ENCODE measurements around the gene TXLNG.

The TXLNG gene

DNA sequence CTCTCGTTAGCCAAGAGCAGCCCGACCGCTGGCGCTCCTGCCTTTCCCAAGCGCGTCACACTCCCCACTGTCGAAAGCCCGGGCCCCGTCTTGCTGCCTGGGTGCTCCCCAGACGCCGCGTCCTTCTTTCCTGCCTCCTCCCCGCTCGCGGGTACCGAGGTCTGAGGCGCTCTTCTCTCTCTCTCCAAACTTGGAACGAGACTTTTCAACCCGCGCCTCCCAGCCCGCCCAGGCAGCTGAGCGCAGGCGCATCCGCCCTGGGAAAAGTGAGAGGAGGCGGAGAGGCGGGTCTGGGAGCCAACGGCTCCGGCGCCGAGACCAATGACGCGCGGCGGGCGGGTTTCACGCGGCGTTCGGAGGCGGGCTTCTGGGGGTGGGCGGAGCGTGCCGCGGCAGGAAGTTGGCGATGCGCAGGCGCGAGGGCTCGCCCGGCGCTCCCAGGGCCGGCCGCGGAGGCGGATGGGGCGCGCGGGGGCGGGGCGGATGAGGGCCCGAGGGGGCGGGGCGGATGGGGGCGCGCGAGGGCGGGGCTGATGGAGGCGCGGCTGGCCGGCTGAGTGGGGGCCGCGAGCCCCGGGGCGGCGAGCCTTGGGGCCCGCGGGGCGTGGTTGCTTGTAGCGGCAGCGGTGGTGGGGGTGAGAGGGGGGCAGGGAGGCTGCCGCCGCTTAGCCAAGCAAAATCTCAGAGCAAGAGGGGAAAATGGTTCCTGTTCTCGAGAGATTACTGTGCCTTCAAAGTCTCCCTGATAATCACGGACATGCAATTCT lies 84.0 kb downstream of the TXLNG start, which contains the start of gene RBBP7:
RBBP7 (minus strand) TSS at position 268 of the 767 bp plus-strand sequence. CDS start 309 bp downstream, outside the sequence.
- Mint-ChIP-seq H3K9me3 (ENCODE audit: low read depth) (no peaks in the 10 kb centered on the region), H3K36me3 (no peaks in the 10 kb centered on the region), H3K4me1 (ENCODE audit: low read depth) (peaks cover 34% of the 10 kb centered on the region), H3K27ac (peak within 1 kb of the TSS; percentile 96), H3K4me3 (peak within 1 kb of the TSS; percentile 98), H3K27me3 (no peaks in the 10 kb centered on the region)

- Mint-ChIP-seq H3K27ac (peak overlapping the region; percentile 88), H3K9me3 (ENCODE audit: low read depth) (no peaks in the 10 kb centered on the region), H3K27me3 (no peaks in the 10 kb centered on the region), H3K36me3 (no peaks in the 10 kb centered on the region), H3K4me3 (peak overlapping the region; percentile 72), H3K4me1 (ENCODE audit: low read depth) (peaks cover 28% of the 10 kb centered on the region)
These were observed 84.9 kb downstream of the TXLNG start for GRCh38 chrX:16870862-16871815.

DNA sequence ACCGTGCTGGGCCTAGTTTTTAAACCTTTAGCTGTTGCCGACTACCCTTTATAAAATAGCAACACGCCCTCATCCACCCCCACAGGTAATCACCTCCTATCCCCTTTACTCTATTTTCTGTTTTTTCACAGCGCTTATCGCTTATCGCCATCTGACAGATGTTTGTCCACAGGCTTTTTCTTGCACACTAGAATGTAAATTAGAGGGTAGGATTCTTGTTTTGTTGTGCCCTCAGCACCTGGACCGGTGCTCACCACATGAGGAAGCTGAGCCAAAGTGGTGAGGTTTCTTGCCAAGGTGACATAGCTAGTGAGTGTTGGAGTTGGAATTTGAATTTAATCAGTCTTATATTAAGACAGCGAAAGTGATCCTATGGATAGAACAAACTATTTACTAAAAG lies 86.8 kb downstream of the TXLNG start:
- Mint-ChIP-seq H3K27ac (no peak overlapping the region), H3K27me3 (no peaks in the 10 kb centered on the region), H3K36me3 (no peaks in the 10 kb centered on the region)

DNA sequence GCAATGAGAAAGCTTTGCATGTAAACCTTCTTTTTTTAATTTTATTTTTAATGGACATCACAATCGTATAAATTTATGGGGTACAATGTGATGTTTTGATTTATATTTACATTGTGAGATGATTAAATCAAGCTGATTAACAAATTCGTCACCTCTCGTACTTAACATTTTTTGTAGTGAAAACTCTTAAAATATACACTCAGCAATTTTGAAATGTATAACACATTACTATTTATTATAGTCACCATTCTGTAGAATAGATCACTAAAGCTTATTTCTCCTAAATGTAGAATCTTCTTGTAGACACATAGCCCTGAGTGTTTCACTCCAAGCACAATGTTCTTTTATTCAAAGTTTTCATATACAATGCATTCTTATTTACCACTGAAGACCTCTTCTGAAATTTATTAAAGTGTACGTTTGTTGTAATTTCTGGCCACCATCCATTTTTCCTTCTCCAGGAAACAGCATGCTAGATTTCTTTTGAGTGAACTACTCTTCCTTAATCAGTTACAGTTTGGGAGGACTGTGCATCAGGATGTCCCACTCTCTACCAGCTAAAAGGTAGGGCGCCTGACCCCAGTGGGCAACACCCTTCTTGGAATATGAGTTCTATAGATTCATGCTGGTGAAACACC lies 88.3 kb downstream of the TXLNG start:
- Mint-ChIP-seq H3K4me3 (no peak overlapping the region), H3K4me1 (ENCODE audit: low read depth) (peaks cover 6% of the 10 kb centered on the region), H3K36me3 (no peaks in the 10 kb centered on the region), H3K27me3 (no peaks in the 10 kb centered on the region), H3K27ac (no peak overlapping the region), H3K9me3 (ENCODE audit: low read depth) (no peaks in the 10 kb centered on the region)

More for the DNA sequence above, 86.8 kb downstream of the TXLNG start:
- H3K4me1 Mint-ChIP-seq (ENCODE audit: low read depth) = peaks cover 15% of the 10 kb centered on the region
- H3K9me3 Mint-ChIP-seq (ENCODE audit: low read depth) = no peaks in the 10 kb centered on the region
- H3K4me3 Mint-ChIP-seq = no peak overlapping the region

DNA sequence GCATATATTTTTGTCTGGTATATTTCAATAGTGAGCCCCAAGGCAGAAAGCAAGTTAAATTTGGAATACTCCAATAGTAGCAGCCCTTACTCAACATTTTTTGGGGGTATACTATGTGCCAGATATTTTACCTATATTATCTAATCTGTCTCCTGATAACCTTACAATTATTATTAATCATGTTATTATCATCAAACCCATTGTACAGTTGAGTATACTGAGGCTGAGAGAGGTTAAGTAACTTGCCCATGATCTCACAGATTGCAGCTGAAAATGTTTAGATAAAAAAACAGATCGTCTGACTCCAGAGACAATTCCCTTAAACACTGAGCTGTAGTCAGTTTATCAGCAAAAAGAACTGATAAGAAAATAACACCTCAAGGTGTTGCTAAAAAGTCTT lies 90.4 kb downstream of the TXLNG start:
- Mint-ChIP-seq H3K4me1 (ENCODE audit: low read depth) (no peaks in the 10 kb centered on the region), H3K27me3 (no peaks in the 10 kb centered on the region), H3K4me3 (no peak overlapping the region)

DNA sequence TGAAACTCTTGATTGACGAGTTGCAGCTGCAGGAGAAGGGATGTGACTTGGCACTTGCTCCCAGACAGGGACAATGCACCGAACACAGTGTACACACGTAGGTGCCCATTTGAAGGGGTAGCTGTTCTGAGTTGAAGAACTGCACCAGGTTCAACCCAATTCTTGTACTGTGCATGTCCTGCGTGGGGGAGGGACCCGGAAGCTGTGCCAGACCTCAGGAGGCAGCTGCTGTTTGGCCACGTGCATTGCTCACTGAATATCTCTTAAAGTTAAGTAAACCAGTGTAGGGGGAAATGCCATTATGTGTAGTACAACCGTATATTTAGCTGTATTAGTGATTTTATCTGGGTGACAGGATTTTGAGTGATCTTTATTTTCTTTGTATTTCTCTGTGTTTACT lies 95.9 kb downstream of the TXLNG start:
- H3K4me1 Mint-ChIP-seq (ENCODE audit: low read depth) = peaks cover 9% of the 10 kb centered on the region
- peak overlapping the region; percentile 16 for H3K27ac Mint-ChIP-seq
- peak overlapping the region; percentile 83 for H3K4me3 Mint-ChIP-seq
- no peaks in the 10 kb centered on the region for H3K27me3 Mint-ChIP-seq
- H3K36me3 Mint-ChIP-seq = no peaks in the 10 kb centered on the region
- H3K9me3 Mint-ChIP-seq (ENCODE audit: low read depth) = no peaks in the 10 kb centered on the region

More for the DNA sequence above, 90.4 kb downstream of the TXLNG start:
- H3K9me3 Mint-ChIP-seq (ENCODE audit: low read depth) = no peaks in the 10 kb centered on the region
- no peaks in the 10 kb centered on the region for H3K36me3 Mint-ChIP-seq
- H3K27ac Mint-ChIP-seq = no peak overlapping the region

- Mint-ChIP-seq H3K36me3 (no peaks in the 10 kb centered on the region), H3K9me3 (ENCODE audit: low read depth) (no peaks in the 10 kb centered on the region), H3K4me3 (peak overlapping the region; percentile 83), H3K27ac (peak overlapping the region; percentile 61), H3K4me1 (ENCODE audit: low read depth) (peaks cover 9% of the 10 kb centered on the region), H3K27me3 (no peaks in the 10 kb centered on the region)
These were observed 96.6 kb downstream of the TXLNG start for GRCh38 chrX:16882702-16883486.

- Mint-ChIP-seq H3K36me3 (no peaks in the 10 kb centered on the region), H3K27me3 (no peaks in the 10 kb centered on the region), H3K4me3 (no peak overlapping the region), H3K27ac (no peak overlapping the region), H3K4me1 (ENCODE audit: low read depth) (peaks cover 11% of the 10 kb centered on the region), H3K9me3 (ENCODE audit: low read depth) (no peaks in the 10 kb centered on the region)
These were observed 97.2 kb downstream of the TXLNG start for GRCh38 chrX:16883487-16883804.

DNA sequence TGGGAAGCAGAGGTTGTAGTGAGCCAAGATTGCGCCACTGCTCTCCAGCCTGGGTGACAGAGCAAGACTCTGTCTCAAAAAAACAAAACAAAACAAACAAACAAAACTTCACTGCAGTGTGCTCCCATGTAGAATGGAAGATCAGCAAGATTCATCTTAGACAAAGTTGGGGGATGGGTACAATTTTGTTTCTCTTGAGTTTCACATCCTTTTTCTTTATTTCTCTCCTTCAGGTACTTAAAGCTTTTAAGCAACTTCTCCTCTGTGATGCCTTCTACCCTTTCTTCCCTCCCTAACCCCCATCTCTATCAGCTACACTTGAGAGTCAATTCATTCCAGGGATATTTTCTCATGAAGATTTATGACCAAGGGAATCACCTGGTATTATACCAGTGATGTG lies 99.4 kb downstream of the TXLNG start:
- Mint-ChIP-seq H3K4me3 (no peak overlapping the region), H3K36me3 (no peaks in the 10 kb centered on the region), H3K27me3 (no peaks in the 10 kb centered on the region), H3K27ac (no peak overlapping the region), H3K9me3 (ENCODE audit: low read depth) (no peaks in the 10 kb centered on the region), H3K4me1 (ENCODE audit: low read depth) (peaks cover 22% of the 10 kb centered on the region)

DNA sequence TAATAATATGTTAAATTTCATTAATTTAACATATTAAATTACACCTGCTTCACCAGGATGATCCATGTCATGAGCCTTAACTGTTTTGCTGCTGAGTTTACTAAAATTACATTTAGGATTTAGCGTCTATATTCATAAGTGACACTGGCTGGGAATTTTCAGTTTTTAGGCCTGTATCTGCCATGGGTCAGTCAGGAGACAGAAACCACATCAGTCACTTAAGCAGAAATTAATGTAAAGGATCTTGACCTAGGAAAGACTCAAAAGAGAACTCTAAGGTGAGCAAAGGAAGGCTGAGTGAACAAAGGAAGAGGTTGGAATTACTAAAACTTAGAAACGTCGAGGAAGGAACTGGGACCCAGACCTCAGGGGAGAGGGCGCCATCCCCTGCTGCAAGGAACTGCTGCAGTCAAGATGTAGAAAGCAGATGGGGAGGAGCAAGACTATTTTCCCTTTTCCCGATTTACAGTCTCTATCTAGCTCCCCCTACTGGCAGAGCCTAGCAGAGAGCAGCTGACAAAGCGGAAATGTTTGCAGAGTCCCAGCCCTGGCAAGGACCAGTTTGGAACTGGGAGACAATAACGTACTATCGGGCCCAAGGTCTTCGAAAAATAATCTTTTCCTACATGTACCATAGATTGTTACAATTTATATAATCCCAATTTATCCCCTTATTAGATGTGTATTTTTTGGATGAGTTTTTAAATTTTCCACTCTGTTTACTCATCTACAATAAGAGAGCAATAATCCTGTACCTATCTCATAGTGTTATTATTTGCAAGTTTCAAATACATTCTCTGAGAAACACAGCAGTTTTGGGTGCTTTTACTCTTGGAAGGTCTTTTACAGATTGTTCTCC lies 106.5 kb downstream of the TXLNG start:
- Mint-ChIP-seq H3K27me3 (no peaks in the 10 kb centered on the region), H3K36me3 (no peaks in the 10 kb centered on the region), H3K27ac (no peak overlapping the region), H3K4me3 (no peak overlapping the region), H3K4me1 (ENCODE audit: low read depth) (peaks cover 18% of the 10 kb centered on the region), H3K9me3 (ENCODE audit: low read depth) (no peaks in the 10 kb centered on the region)

Data from activated naive CD8-positive, alpha-beta T cell (primary cell).